ENCODE data around the gene CYSRT1.

Gene CYSRT1

DNA sequence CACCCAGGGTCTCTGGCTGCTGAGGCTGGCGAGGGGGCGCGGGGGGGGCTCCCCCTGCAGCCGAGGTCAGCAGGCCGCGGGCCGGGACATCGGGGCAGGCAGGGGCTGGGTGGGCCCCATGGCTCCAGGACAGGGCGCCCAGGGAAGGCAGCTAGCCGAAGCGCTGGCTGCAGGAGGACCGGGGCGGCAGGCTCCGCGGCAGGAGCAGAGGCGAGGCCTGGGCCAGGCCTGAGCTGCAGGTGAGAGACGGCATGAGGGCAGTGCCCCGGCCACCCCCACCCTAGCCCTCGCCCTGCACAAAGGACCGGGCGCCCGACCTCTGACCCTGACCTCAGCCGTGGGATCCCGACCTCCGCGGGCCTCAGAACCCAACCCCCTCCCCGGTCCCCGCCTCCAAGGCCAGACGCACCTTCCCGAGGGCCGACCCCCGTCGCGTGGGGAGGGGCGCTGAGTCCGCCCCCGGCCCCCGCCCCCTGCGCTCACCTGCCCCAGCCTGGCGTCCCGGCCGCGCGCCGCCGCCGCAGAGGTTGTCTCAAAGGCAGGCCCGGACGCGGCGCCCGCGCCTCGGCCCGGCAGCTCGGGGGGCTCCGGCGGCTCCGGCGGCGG, 3.4 kb upstream of the CYSRT1 start:
- TF ChIP-seq TEAD4 (IDR thresholded peaks at IDR 0.05) (no peak), TCF12 (IDR thresholded peaks at IDR 0.05; ENCODE audit: low read depth) (no peak), REST (IDR thresholded peaks at IDR 0.05; ENCODE audit: low read depth) (no peak), CEBPB (IDR thresholded peaks at IDR 0.05) (no peak), ZBTB7A (IDR thresholded peaks at IDR 0.05; ENCODE audit: low read depth) (no peak), CREB1 (IDR thresholded peaks at IDR 0.05; ENCODE audit: low read depth) (no peak), FOXM1 (IDR thresholded peaks at IDR 0.05; ENCODE audit: borderline replicate concordance, low read depth) (no peak), YY1 (IDR thresholded peaks at IDR 0.05; ENCODE audit: low read depth) (no peak), RAD21 (IDR thresholded peaks at IDR 0.05; ENCODE audit: low read depth) (no peak), TAF1 (IDR thresholded peaks at IDR 0.05; ENCODE audit: low read depth) (no peak), EGR1 (IDR thresholded peaks at IDR 0.05) (no peak)
- TF ChIP-seq, protein P1, sequence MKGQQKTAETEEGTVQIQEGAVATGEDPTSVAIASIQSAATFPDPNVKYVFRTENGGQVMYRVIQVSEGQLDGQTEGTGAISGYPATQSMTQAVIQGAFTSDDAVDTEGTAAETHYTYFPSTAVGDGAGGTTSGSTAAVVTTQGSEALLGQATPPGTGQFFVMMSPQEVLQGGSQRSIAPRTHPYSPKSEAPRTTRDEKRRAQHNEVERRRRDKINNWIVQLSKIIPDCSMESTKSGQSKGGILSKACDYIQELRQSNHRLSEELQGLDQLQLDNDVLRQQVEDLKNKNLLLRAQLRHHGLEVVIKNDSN (IDR thresholded peaks at IDR 0.05): no peak
- TF ChIP-seq, protein P2, sequence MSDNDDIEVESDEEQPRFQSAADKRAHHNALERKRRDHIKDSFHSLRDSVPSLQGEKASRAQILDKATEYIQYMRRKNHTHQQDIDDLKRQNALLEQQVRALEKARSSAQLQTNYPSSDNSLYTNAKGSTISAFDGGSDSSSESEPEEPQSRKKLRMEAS (IDR thresholded peaks at IDR 0.05): no peak

- no peak for TF ChIP-seq TCF12 (IDR thresholded peaks at IDR 0.05; ENCODE audit: low read depth)
- no peak for TF ChIP-seq EGR1 (IDR thresholded peaks at IDR 0.05)
- peak; percentile 62; the same call in 1 of the 2 replicates for TF ChIP-seq ZBTB7A (IDR thresholded peaks at IDR 0.05; ENCODE audit: low read depth)
- TF ChIP-seq CEBPB (IDR thresholded peaks at IDR 0.05): no peak
- TF ChIP-seq, protein P2 (IDR thresholded peaks at IDR 0.05): no peak; the same call in 1 of the 2 replicates
- no peak for TF ChIP-seq FOXM1 (IDR thresholded peaks at IDR 0.05; ENCODE audit: borderline replicate concordance, low read depth)
These were observed 2.5 kb upstream of the CYSRT1 start, which contains the start of gene RNF208 for GRCh38 chr9:137222190-137223077. RNF208 (minus strand) TSS chr9:137222240; CDS start chr9:137221212, 1,028 bp downstream.

- TF ChIP-seq YY1 (IDR thresholded peaks at IDR 0.05; ENCODE audit: low read depth): peak; percentile 77
- TF ChIP-seq ZBTB7A (IDR thresholded peaks at IDR 0.05; ENCODE audit: low read depth): no peak; the same call in 1 of the 2 replicates
- peak; percentile 78; the same call in 1 of the 2 replicates for TF ChIP-seq TAF1 (IDR thresholded peaks at IDR 0.05; ENCODE audit: low read depth)
- no peak for TF ChIP-seq NFIC (IDR thresholded peaks at IDR 0.05)
- TF ChIP-seq RAD21 (IDR thresholded peaks at IDR 0.05; ENCODE audit: low read depth): no peak
- TF ChIP-seq REST (IDR thresholded peaks at IDR 0.05; ENCODE audit: low read depth): no peak
- TF ChIP-seq, protein P2 (IDR thresholded peaks at IDR 0.05): peak; percentile 56
- TF ChIP-seq FOXM1 (IDR thresholded peaks at IDR 0.05; ENCODE audit: borderline replicate concordance, low read depth): no peak
- TF ChIP-seq TEAD4 (IDR thresholded peaks at IDR 0.05): no peak
- no peak; the same call in 1 of the 2 replicates for TF ChIP-seq EP300 (IDR thresholded peaks at IDR 0.05; ENCODE audit: borderline replicate concordance)
- TF ChIP-seq CREB1 (IDR thresholded peaks at IDR 0.05; ENCODE audit: low read depth): no peak
- TF ChIP-seq TCF12 (IDR thresholded peaks at IDR 0.05; ENCODE audit: low read depth): peak; percentile 62
- TF ChIP-seq, protein P1 (IDR thresholded peaks at IDR 0.05): no peak
- no peak for TF ChIP-seq CEBPB (IDR thresholded peaks at IDR 0.05)
- TF ChIP-seq EGR1 (IDR thresholded peaks at IDR 0.05): no peak
These were observed 1.6 kb upstream of the CYSRT1 start for GRCh38 chr9:137223078-137223970.

- TF ChIP-seq TCF12 (IDR thresholded peaks at IDR 0.05; ENCODE audit: low read depth) (no peak), ZBTB7A (IDR thresholded peaks at IDR 0.05; ENCODE audit: low read depth) (0 out of 2 replicates have a peak, but pooled peaks have one; percentile 13)
These were observed 841 bp downstream of the CYSRT1 start for GRCh38 chr9:137225699-137226331.
